HG03108 (cell line): ENCODE data around the gene LHB.

Experiments
- ATAC-seq: cut with Tn5 transposase; IDR thresholded peaks from one replicate; pipeline ENCODE4 v1.9.1; 2021; ENCODE audit warnings: moderate library complexity; ENCODE audit not compliant: unreplicated experiment

LHB gene

GRCh38 chr19:48986211-48986610, 30.7 kb downstream of the LHB start:
- no peak for ATAC-seq

GRCh38 chr19:48985711-48986110, 31.2 kb downstream of the LHB start:
- no peak for ATAC-seq

- no peak for ATAC-seq
Observed at GRCh38 chr19:48982280-48982679, 34.6 kb downstream of the LHB start.

GRCh38 chr19:48977061-48977460, 39.8 kb downstream of the LHB start:
- ATAC-seq = no peak

GRCh38 chr19:48975947-48976847, 40.7 kb downstream of the LHB start:
- ATAC-seq = no peak

- ATAC-seq = no peak
Observed at GRCh38 chr19:48970923-48971395, 45.9 kb downstream of the LHB start.

- ATAC-seq = no peak
Observed at GRCh38 chr19:48970139-48970766, 46.6 kb downstream of the LHB start.

- ATAC-seq = no peak
Observed at GRCh38 chr19:48969276-48970138, 47.4 kb downstream of the LHB start.

GRCh38 chr19:48968813-48969218, 48.1 kb downstream of the LHB start:
- ATAC-seq = no peak

GRCh38 chr19:48968179-48968661, 48.7 kb downstream of the LHB start:
- no peak for ATAC-seq

- no peak for ATAC-seq
Observed at GRCh38 chr19:48967346-48968178, 49.3 kb downstream of the LHB start.

GRCh38 chr19:48966541-48967345, 50.1 kb downstream of the LHB start:
- no peak for ATAC-seq
